GM19023 (cell line): ENCODE measurements around the gene RNF11.

Source experiments
- ATAC-seq: cut with Tn5 transposase; IDR thresholded peaks from one replicate; pipeline ENCODE4 v1.9.1; 2021; ENCODE audit warnings: mild to moderate bottlenecking, moderate library complexity; ENCODE audit not compliant: unreplicated experiment

The RNF11 gene

GRCh38 chr1:51311826-51312225 lies 75.8 kb downstream of the RNF11 start:
- no peak for ATAC-seq

- no peak for ATAC-seq
Measured at GRCh38 chr1:51312718-51313117, 76.6 kb downstream of the RNF11 start.

- no peak for ATAC-seq
Measured at GRCh38 chr1:51313268-51313852, 77.3 kb downstream of the RNF11 start.

GRCh38 chr1:51313961-51314777 lies 78.1 kb downstream of the RNF11 start:
- ATAC-seq, result no peak

- no peak for ATAC-seq
Measured at GRCh38 chr1:51314974-51315373, 78.9 kb downstream of the RNF11 start.

- ATAC-seq, result no peak
Measured at GRCh38 chr1:51316113-51316845, 80.2 kb downstream of the RNF11 start.

- no peak for ATAC-seq
Measured at GRCh38 chr1:51316846-51317120, 80.7 kb downstream of the RNF11 start.

GRCh38 chr1:51317798-51318197 lies 81.7 kb downstream of the RNF11 start:
- ATAC-seq, result no peak

- no peak for ATAC-seq
Measured at GRCh38 chr1:51320967-51321923, 85.2 kb downstream of the RNF11 start.

GRCh38 chr1:51321924-51322280 lies 85.8 kb downstream of the RNF11 start:
- ATAC-seq, result no peak

- no peak for ATAC-seq
Measured at GRCh38 chr1:51322417-51323101, 86.5 kb downstream of the RNF11 start.
